GM12878 (cell line): ENCODE measurements around the gene SDS.

Source experiments
- CBX5 ChIP-seq: sonication (generic); IDR thresholded peaks from 2 replicates; pipeline ENCODE4 v1.6.1; 2016; ENCODE audit warnings: low read depth, moderate library complexity, mild to moderate bottlenecking, inconsistent platforms
- CREB1 ChIP-seq: IDR thresholded peaks from 2 replicates; pipeline ENCODE4 v1.6.1; 2012; ENCODE audit warnings: low read depth, mild to moderate bottlenecking, inconsistent platforms
- CREM ChIP-seq: IDR thresholded peaks from 2 replicates; pipeline ENCODE4 v1.6.1; 2014; ENCODE audit warnings: antibody characterized with exemption, low read depth
- FOXK2 ChIP-seq: fragments of 450-650 bp; IDR thresholded peaks from 2 replicates; pipeline ENCODE4 v1.6.1; 2017; ENCODE audit warnings: mild to moderate bottlenecking, moderate library complexity
- HDAC2 ChIP-seq: fragments of 200-600 bp; sonication (generic); IDR thresholded peaks from 2 replicates; pipeline ENCODE4 v1.6.1; 2017
- NFIC ChIP-seq: IDR thresholded peaks from 2 replicates; pipeline ENCODE4 v1.6.1; 2012; ENCODE audit warnings: low read depth, mild to moderate bottlenecking, inconsistent platforms, low read length, moderate library complexity
- NFYB ChIP-seq: IDR thresholded peaks from 2 replicates; pipeline ENCODE4 v1.6.1; 2011; ENCODE audit warnings: low read depth, mild to moderate bottlenecking, low read length, improper control_type of control experiment, moderate library complexity; ENCODE audit not compliant: insufficient read depth
- NRF1 ChIP-seq: conservative IDR thresholded peaks from 2 replicates; pipeline ENCODE4 v1.6.1; 2011; ENCODE audit warnings: mild to moderate bottlenecking, low read depth, low read length, improper control_type of control experiment
- POLR2A ChIP-seq: IDR thresholded peaks from 2 replicates; pipeline ENCODE4 v1.6.1; 2011; ENCODE audit warnings: low read depth, mild to moderate bottlenecking, low read length
- RCOR1 ChIP-seq: conservative IDR thresholded peaks from 2 replicates; pipeline ENCODE4 v1.6.1; 2012; ENCODE audit warnings: low read depth, low read length, improper control_type of control experiment
- SIN3A ChIP-seq: IDR thresholded peaks from 2 replicates; pipeline ENCODE4 v1.6.1; 2012; ENCODE audit warnings: low read depth, low read length, improper control_type of control experiment
- TF ChIP-seq, protein P1 (sequence below), 3 experiments: IDR thresholded peaks in 2 of 3; conservative IDR thresholded peaks in 1 of 3; 2 replicates each; pipeline ENCODE4 v1.5.1; 2011; ENCODE audit warnings: low read depth in 3 of 3, low read length in 3 of 3, mild to moderate bottlenecking in 3 of 3, control low read depth in 2 of 3, moderate library complexity in 2 of 3, inconsistent platforms in 1 of 3, mixed read lengths in 1 of 3; ENCODE audit not compliant: control insufficient read depth in 2 of 3, insufficient read depth in 1 of 3; ENCODE audit errors: extremely low read depth in 1 of 3

- TF ChIP-seq NFIC (no peak), POLR2A (no peak), CREB1 (no peak), NFYB (no peak), RCOR1 (no peak), SIN3A (no peak), FOXK2 (no peak), HDAC2 (no peak), CREM (no peak), NRF1 (no peak), CBX5 (no peak)
- TF ChIP-seq, protein P1, sequence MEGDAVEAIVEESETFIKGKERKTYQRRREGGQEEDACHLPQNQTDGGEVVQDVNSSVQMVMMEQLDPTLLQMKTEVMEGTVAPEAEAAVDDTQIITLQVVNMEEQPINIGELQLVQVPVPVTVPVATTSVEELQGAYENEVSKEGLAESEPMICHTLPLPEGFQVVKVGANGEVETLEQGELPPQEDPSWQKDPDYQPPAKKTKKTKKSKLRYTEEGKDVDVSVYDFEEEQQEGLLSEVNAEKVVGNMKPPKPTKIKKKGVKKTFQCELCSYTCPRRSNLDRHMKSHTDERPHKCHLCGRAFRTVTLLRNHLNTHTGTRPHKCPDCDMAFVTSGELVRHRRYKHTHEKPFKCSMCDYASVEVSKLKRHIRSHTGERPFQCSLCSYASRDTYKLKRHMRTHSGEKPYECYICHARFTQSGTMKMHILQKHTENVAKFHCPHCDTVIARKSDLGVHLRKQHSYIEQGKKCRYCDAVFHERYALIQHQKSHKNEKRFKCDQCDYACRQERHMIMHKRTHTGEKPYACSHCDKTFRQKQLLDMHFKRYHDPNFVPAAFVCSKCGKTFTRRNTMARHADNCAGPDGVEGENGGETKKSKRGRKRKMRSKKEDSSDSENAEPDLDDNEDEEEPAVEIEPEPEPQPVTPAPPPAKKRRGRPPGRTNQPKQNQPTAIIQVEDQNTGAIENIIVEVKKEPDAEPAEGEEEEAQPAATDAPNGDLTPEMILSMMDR (IDR thresholded peaks at IDR 0.05 in 2 of 3, conservative IDR thresholded peaks at IDR 0.05 in 1 of 3; ENCODE audit: control insufficient read depth in 2 of 3, extremely low read depth in 1 of 3, insufficient read depth in 1 of 3, low read depth in 3 of 3, low read length in 3 of 3), result no peak
These were observed 37.5 kb upstream of the SDS start for GRCh38 chr12:113440947-113441782.
